GM12873 (cell line): Measurements from ENCODE around the gene TIRAP.

Experiments
- CTCF ChIP-seq: IDR thresholded peaks from 2 replicates; pipeline ENCODE4 v1.5.1; 2012; ENCODE audit warnings: low read depth, mild to moderate bottlenecking, moderate library complexity, low read length, control low read depth; ENCODE audit not compliant: insufficient read depth; ENCODE audit errors: missing control alignments

The TIRAP gene

DNA sequence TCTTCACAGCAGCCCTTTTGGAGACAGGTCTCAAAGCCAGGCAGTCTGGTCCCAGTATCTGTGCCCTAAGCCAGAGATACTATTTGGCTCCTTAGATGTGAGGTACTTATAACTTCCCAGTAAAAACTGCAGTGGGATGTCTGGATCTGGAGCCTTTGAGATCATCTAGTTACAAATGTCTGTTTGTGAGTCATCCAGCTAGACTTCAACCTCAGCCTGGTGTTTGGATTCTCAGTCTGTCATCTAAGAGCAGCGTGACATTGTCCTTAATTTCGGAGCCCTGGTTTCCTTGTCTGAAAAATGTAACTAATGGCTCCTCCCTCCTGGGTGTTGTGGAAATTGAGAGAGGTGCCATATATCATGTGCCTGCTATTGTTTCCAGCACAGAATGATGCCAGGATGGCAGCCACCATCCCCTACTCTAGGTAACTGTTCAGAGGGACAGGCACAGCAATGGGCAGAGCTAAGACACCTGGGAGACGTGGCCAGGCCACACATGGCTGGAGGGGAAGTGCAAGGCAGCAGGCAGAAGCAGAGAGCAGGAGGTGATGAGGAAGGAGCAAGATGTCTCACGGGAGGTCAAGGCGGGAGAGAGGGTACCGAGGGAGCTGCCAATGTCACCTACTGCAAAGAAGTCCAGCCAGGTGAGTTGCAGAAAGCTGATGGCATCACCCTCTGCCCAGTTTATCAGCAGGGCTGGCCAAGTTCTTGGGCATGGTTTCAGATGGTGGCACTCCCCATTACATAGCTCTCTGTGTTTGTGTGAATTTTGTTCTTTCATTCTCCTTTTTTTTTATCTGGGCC lies 52.0 kb downstream of the TIRAP start:
- TF ChIP-seq CTCF, result no peak

DNA sequence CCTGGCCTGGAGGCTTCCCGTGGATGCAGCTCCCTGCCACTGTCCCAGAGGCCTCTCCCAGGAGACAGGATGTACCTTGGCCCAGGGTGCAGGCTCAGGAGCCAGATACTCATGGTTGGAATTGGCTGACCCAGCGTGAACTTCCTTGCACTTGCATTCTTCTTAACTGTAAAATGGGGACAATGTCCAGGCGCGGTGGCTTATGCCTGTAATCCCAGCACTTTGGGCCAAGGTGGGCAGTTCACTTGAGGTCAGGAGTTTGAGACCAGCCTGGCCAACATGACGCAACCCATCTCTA lies 52.5 kb downstream of the TIRAP start:
- TF ChIP-seq CTCF, result no peak

DNA sequence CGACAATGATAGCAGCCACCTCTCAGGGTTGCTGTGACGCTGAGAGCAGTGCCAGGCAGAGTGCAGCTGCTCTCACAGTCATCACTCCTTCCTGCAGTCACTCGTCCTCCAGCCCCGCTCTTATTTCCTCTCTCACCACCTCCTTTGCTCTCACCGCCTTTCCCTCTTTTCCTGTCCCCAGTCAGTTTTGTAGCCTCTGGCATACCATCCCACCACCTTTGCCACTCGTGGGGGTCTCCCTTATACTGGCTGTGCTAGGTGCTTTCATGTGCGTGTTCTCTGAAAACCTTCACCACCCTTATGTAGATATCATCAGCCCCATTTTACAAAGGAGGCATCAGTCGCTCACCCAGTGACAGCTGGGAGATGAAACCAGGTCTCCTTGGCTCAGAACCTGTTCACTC lies 53.2 kb downstream of the TIRAP start:
- TF ChIP-seq CTCF, result no peak

DNA sequence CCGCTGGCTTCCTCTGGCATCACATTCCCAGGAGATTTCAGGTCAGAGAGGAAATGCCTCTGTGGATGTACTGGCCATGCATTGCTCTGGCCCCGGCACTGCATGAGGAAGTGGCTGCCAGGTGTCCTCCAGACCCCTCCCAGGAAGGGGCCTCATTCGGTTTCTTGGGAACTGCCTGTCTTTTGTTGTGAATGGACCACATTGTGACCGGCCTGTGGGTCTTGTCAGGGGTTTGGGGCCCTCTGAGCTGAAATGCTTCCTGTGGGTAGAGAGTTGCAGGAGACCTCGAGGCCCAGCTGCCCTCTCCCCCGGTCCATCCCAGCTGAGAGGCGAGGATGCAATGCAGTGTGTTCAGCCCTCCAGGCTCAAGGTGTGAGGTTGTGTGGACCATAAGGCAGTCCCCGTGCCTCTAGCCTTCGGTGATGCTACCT lies 53.8 kb downstream of the TIRAP start:
- no peak for TF ChIP-seq CTCF

DNA sequence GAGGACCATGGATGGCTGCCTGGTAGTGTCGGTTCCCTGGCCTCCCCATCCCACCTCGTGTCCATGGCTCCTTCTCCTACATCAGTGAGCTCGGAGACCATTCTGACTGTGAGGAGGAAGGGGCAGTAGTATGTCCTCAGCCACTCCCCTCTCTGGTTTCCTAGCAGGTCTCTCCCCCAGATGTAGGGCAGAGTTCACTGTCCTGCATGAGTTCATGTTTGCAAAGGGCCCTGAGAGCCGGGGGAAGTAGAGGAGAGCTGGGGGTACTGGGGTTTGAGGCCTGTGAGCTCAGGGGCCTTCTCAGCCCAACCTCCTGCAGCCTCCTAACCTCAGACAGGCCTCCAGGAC lies 54.2 kb downstream of the TIRAP start:
- no peak for TF ChIP-seq CTCF

GRCh38 chr11:126337474-126338241 lies 54.8 kb downstream of the TIRAP start:
- no peak for TF ChIP-seq CTCF

DNA sequence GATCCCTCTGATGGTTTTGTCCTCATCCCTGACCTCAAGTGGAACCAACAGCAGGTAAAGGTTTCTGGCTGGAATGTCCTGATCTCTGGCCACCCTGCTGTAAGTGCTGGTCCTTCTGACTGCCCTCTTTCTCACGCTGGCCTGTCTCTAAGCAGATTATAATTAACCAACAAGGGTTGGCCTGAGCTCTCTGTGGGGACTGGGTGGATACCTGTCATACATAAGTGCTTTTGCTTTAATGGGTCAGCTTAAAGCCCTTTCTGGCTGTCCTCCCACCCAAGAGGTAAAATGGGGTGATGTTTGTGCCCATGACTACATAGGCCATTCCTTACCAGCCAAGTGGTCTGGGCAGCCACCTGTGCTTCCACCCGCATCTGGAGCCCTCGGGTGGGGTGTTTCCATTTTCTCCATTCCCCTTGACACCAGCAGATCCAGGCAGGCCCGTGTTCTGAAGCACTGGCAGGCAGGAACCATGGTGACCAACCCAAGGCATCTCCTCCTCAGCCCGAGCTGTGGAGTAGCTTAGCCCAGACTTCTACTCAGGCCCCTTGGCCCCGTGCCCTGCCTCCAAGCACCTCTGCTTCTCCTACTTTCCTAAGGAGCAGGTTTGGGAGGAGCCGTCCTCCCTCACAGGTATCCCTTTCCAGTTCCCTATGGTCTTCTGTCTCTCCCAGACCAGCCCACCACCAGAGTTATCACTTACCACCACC lies 55.6 kb downstream of the TIRAP start:
- TF ChIP-seq CTCF, result no peak
